Measurements from ENCODE around the gene SLIT3.
A peak's percentile ranks its signal among the peaks of the same experiment; 100 is the strongest.

The SLIT3 gene

DNA sequence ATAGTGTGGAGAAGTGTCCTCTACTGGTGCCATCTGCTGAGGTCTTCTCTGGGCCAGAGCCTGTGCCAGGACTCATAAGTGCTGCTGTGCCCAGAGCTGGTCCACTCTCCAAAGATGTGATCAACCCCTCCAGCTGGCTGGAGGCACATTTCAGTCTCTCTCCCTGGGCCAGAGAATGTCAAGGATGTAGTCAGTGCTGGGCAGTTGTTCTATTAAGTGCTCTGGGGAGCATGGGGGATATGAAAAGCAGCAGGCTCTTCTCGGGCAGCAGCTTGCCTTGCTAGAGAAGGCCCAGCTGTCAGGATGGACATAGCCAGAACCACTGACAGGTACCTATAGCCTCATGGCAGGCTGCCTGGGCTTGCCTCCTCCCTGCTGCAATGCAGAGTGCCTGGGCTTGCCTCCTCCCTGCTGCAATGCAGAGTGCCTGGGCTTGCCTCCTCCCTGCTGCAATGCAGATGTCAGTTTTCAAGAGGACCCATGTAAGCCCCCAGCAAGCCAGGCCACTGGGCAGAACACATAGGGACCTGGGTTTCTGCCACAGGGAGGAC is 564.6 kb downstream of the SLIT3 start:
- no peak for DNase-seq (ENCODE audit: low spot score)

DNA sequence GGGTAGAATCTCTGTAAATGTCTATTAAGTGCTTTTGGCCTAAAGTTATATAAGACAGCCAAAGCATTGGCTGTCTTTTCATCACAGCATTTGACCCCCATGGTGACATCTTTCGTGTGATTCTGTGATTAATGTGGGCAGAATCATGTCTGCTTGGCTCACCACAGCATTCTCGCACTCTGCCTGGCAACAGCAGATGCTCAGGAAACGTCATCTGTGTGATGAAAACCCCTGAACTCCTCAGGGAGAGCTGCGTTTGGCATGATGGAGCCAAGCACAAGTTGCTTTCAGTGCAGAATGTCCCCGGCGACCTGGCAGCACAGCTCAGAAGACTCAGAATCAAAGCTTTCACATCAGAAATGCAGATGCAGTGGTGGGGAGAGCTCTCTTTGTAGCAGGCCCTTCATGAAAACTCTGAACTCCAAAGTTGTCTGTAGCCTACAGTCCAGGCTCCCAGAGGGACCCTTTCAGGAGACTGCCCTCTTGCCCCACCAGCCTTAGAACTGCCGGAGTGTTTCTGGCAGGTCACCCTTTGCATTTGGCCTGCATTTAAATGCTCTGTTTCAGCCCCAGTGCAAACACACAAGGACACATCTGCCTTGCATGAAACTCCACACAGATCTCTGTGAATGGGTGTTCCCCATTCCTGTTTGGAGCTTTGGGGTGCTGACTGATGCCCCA is 566.2 kb downstream of the SLIT3 start:
- DNase-seq (ENCODE audit: low spot score), result no peak

DNA sequence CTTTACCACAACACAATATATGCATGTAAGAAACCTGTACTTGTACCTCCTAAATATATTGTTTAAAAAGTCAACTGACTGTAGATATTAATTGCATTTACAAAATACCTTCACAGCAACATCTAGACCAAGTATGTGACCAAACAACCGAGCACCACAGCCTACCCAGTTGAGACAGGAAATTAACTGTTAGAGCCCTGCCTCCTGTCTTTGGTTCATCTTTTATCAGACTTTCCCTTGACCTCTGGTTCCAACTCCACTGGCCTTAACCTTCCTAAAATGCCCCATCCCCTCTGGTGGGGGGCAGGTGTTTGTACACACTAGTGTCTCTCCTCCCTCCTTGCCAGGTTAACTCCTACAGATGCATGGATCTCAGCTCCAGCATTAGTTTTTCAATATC is 566.8 kb downstream of the SLIT3 start:
- DNase-seq (ENCODE audit: low spot score), result no peak

DNA sequence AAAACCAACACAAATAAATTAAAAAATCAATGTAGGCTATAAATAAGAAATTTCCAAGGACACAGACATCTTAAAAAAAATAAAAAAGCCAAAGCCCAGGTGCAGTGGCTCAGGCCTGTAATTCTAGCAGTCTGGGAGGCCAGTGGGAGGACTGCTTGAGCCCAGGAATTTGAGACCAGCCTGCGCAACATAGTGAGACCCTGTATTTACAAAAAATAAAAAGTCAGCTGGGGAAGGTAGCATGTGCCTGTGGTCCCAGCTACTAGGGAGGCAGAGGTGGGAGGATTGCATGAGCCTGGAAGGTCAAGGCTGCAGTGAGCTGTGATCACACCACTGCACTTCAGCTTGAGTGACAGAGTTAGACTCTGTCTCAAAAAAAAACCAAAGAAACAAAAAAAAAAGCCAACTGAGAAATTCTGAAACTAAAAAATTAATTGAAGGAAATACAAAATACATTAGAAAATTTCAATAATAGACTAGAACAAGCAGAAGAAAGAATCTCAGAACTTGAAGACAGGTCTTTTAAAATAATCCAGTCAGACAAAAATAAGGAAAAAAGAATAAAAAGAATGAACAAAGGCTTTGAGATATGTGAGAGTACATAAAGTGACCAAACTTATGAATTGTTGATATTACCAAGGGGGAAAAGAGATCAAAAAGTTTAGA is 572.3 kb downstream of the SLIT3 start:
- DNase-seq (ENCODE audit: low spot score), result no peak

DNA sequence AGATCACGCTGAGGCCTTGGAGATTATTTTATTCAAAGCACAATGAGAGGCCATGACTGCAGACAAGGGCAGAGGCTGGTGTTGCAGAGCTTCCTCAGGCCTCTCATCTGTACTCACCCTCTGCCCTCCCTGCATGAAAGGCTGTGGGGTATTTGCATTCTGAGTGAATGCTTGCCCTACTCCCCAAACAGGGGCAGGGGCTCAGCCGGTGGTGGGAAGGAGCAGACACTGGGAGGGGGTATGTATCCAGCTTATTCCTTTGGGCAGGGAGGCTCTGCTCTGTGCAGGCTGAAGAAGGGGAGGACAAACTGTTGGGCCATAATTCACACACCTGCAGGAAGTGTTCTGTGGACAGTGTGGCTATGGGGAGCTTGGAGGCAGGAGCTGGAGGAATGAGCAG is 573.4 kb downstream of the SLIT3 start:
- DNase-seq (ENCODE audit: low spot score), result no peak

DNA sequence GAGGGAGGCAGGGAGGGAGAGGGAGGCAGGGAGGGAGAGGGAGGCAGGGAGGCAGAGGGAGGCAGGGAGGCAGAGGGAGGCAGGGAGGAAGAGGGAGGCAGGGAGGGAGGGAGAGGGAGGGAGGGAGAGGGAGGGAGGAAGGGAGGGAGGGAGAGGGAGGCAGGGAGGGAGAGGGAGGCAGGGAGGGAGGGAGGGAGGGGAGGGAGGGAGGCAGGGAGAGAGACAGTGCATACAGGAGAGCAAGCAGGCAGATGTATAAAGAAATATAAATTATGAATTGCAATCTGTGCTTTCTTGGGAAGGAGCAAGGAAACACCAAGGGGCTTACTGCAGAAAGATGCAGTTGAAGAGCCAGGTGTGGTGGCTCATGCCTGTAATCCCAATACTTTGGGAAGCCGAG is 574.6 kb downstream of the SLIT3 start:
- no peak for DNase-seq (ENCODE audit: low spot score)

DNA sequence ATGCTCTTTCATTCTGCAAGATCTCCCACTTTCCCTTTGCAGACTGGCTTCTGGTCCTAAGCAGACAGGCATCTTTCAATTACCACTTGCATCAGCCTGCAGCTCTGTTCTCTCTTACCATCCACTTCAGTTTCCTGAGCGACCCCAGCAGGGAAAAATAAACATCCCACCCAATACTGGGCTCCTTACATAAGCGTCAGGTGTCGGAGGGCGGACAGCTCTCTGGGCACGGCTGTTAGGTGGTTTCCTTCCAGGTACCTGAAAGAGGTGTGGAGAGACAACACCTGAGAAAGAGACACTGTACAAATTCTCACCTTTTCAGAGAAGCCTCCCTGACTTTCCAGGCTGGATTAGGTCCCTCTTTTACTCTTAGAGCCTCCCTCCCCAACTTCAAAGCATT is 576.7 kb downstream of the SLIT3 start:
- DNase-seq (ENCODE audit: low spot score), result no peak

DNA sequence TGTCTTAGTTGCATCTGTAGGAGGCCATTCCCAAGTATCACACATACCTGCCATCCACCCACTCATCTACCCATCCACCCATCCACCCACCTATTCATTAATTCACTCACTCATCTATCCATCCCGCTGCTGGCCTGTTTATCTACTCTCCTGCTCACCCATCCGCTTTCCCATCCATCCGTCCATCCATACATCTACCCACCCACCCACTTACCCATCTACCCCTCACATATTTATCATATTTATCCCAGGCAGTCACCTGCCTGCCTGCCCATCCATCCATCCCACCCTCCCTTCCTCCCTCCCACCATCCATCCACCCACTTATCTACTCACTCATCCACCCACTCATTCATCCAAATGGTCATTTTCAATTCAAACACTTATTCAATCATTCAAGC is 577.9 kb downstream of the SLIT3 start:
- DNase-seq (ENCODE audit: low spot score), result no peak

DNA sequence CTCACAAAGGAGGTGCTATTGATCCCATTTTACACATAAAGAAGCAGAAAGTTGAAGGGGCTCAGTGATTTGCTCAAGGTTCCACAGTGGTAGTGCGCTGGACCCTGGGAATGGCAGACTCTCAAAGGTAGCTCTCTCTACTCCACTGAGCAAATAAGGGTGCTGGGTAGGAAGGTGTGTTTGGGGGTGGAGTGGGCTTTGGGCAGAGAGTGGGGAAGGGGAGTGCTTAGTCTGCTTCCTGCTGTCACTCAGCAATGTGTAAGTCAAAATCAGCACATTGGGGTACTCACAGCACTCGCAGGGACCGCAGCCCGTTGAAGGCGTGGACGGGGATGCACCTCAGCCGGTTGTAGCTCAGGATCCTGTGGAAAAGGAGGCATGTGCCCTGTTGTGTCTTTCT is 579.0 kb downstream of the SLIT3 start:
- DNase-seq (ENCODE audit: low spot score), result no peak

DNA sequence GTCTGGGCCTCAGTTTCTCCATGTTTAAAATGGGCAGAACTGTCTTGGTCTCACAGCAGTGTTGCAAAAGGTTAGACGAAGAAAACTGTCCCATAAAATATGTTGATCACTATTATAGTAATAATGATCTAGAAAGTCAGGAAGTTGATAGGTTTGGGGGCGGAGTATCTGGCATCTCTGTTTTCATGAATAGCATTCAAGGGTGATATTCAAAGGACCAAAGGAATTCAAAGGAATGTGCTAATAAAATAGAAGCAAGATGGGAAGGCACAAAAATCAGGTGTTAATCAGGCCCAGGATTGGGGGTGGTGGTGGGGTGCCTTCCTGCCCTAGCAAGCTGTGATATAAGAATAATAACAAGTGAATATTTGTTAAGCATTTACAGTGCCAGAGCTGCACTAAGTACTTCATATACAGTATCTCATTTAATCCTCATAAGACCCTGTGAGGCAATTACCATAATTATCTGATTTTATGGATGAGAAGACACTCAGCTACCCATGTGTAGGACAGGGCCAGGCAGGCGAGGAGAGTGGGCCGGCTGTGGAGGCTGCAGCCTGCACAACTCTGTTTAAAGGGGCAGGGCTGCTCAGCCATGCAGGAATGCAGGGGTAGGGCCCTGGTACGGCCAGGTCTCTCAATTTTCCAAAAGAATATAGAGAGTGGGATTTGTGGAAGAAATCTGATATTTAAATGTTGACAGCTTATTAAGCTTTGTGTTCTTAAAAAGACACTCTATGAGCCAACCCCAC is 579.8 kb downstream of the SLIT3 start:
- DNase-seq (ENCODE audit: low spot score), result no peak

DNA sequence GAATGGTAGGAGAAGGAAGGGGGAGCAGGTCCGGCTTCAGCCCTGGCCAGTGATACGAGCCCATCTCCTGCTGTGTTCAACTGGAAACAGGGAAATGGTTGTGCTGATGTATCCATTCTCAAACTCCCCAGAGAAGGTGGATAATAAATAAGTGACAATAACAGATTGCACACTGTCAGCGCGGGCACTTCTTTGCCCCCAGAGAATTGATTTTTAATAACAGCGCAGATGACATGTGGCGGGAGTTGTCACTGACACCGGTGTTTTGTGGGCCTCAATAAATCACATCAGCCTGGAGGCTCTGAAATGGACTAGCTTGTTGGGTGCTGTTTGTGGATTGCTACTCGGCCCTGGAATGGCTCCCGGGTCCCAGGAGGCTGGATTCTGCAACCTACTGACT is 580.4 kb downstream of the SLIT3 start:
- DNase-seq (ENCODE audit: low spot score), result no peak

DNA sequence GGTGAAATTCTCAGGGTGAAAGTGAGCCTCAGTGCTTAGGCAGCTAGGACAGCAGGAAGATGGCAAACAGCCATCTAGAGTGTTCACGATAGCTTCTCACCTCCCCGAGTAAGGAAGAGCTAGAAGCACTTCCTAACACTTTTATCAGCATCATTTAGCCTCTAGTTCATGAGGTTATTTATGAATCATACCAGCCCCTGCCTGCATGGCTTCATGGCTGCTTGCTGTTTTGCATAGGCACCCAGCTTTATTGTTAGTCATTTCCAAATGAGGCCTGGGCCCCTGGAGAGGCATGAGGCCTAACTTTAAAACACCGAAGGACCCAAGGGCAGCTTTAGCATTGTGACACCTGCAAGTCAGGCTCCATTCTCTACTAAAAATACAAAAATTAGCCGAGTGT is 586.9 kb downstream of the SLIT3 start:
- no peak for DNase-seq (ENCODE audit: low spot score)

DNA sequence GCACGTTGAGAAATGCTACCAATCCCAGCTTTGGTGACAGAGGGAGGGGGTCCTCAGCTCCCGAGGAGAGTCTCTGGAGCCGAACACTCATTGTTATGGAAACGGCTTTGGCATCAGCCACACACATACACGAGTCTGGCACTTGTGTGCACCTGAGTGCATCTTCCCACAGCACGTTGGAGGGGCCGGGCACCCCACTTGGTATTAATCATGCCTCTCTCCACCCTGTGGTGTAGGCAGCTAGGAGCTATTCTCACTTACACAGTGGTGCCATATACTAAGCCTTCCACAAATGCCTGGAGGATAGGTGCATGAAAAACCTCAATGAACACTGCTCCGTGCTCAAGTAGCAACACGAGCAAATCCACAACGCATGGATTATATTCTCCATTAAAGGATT is 587.9 kb downstream of the SLIT3 start:
- no peak for DNase-seq (ENCODE audit: low spot score)

DNA sequence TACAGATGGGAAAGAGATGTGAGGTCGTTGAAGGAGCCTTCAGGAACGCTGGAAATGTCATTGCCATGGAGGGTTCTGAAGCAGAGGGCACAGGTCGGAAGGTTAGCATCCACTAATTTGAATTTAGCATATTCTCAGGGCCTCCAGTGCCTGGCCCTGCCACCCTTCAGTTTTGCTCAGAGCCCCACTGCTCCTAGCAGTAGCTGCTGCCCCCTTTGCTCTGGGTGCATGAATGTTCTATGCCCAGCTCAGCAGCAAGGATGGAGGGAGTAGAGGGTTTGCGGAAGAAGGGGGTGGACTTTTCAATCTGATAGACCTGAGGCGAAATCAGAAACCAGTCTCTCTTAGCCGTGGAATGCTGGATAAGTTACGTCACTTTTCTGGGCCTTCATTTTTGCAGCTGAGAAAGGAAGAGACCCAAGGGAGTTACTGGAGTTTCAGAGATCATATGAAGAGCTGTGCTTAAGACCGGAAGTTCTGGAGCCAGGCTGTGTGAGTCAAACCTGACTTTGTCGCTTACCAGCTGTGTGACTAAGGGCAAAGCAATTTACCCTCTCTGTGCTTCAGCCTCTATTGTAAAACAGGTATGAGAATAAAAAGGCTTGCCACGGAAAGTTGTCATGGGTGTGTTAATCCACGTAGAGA is 588.5 kb downstream of the SLIT3 start:
- DNase-seq (ENCODE audit: low spot score), result no peak

DNA sequence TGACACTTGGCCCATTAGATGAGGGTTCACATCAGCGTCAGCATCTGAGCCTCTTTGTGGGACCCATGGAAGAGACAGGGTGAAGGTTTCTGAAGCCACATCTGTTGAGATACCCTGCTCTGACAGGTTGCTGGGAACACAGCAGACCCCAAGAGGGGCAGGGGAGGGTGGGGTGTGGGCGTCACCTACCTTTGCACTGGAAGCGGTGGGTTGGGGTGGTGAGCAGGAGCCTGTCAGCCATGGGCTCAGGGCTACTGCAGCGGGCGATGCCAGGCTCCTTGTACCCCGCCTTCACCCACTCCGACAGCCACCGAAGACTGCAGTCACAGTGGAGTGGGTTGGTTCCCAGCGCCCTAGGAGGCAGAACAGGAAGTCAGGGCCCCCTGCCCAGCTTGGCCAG is 590.2 kb downstream of the SLIT3 start:
- no peak for DNase-seq (ENCODE audit: low spot score)

DNA sequence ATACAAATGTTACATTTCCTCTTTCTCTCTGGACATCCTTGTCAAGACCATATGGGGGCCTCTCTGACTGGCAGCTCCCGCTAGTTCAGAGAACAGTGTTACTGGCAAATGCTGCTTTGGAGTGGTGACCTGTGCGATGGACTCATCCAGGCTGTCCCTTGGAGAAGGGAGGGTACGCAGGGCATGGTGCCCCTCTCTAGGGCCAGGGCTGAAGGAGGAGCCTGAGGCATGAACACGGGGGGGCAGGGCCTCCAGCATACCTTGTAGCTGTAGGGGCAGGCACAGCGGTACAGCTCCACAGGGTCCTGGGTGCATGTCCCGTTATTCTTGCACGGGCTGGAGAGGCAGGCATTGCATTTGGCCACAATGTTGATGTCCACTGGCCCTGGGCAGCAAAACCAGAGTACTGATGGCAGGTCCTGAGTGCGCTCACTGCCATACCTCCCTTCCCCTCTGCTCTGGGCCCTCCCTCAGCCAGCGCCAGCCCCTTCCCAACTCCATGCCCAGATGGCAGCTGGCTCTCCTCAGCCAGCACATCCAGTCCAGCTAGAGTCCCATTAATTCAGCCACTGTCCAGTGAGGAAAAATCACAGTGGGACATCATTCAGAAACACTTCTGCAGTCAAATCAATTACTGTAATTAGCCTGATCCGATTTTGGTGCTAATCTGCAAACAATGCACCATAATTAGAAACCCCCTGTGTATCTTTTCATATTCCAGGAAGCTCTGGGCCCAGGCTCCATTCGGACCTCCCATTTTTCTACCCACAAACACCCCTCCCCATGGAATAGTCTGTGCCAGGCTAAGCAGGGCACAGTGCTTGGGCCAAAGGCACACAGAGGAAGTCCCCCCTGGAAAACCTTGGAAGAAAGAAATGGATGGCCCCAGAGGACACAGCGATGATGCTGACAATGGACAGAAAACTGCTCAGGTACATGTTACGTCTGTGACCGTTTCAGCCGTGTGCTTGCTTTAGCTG is 592.9 kb downstream of the SLIT3 start:
- DNase-seq (ENCODE audit: low spot score), result no peak

DNA sequence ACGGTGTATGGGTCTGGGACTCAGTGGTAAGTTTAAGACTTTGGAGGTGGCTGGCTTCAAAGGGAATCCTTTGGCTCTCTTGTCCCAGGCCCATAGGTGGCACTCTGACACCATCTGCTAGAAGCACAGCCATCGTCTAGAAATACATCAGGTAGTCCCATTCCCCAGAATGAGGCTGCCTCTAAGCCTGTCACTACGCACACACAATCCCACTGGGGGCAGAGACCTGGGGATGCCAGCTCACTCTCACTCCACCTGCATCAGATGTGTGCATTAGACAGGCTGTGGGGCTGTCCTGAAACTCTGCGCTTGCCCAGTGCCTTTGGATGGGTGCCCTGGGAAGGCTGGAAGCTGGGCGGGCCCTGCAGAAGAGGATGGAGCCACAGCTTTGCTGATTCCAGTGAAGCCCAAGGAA is 594.3 kb downstream of the SLIT3 start:
- DNase-seq (ENCODE audit: low spot score), result peak; percentile 74

DNA sequence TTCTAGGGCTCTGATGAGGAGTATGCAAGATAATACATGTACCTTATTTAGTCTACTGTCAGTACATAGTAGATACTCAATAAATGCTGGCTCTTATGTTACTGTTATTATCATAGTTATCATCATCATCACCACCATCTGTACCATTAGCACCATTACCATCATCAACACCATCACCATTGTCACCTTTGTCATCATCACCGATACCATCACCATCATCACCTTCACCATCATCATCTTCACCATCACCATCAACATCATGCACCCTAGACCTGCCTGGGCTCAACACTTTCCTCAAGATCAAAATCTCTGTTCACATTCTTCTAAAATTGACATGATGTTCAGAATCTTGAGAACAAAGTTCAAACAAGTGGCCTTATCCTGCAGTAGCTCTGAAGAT is 595.6 kb downstream of the SLIT3 start:
- no peak for DNase-seq (ENCODE audit: low spot score)

DNA sequence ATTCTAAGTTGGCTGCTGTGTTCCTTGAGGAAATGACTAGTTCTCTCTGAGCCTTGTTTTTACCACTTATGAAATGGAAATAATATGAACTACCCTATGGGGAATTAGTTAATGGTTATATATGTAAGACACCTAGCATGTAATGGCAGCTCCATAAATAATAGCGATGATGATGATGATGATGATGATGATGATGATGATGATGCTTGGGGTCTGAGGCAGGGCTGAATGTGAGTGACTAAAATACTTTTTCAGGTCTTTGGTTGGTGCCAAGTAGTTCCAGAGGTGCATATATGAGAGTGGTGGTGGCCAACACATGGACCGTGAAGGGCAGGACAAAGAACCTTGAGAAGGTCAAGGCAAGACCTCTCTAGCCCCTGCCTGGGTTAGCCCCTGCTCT is 598.4 kb downstream of the SLIT3 start:
- no peak for DNase-seq (ENCODE audit: low spot score)

DNA sequence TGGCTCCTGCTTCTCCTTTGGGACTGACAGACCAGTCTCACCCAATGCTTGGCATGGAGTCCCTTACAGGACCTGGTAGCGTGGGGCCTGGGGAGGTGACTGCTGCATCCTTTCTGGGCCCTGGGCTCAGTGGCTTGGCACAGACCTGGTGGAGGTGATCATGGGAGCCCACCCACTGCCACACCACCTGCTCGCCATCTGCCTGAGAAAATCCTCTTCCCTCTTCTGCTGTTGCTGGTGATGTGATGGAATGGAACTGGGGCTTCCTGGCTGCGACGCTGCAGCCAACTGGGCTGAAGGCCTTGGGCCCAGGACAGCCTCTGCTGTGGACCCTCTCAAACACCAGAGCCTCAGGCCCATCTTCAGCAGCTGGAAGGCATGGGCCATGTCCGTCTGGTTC is 599.3 kb downstream of the SLIT3 start:
- no peak for DNase-seq (ENCODE audit: low spot score)

DNA sequence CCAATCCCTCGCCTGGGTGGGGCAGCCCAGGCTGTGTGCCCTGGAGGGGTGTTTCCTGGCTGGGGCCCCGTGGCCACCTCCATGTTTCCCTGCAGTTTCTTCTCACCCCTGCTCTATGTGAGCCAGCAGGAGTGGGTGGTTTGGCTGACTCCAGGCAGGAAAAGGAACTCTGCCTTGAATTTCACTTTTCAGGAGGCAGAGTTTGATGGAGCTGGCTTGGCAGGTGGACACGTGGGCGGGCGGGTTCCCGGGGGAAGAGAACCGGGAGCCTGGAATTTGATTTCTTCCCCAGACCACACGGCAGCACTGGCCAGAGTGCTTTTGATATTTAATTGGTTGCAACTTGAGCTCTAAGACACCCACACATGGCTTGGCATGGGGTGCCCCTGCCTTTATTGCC is 601.9 kb downstream of the SLIT3 start:
- no peak for DNase-seq (ENCODE audit: low spot score)

All from pons (tissue), 1 donor.